ENCODE results near the gene NALCN. TPM values are rescaled to one million over a fixed set of nuclear protein-coding genes. Genes with fewer than 3 reads are reported as not detected.

The NALCN gene
- total RNA-seq, 1 donor from 2014 or later, result 18.5 TPM

DNA sequence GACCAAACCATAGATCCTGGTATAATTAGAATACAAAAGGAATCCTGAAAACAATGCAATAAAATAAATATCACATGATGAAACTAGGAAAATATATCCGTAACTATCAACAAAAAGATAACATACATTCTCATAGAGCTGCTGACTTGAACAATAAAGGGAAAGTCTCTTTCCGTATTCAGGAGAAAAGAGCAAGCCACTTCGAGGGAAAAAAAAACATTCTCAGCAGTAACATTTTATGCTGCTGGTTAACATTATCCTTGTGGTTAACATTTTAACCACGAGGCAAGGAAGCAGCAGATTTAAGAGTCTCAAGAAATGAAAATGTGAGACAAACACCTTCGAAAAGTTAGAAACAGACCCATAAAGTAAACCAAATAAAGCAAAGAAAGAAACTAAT lies 25.8 kb downstream of the NALCN start:
- Histone ChIP-seq H3K36me3 (no peaks in the 10 kb centered on the region), H3K4me1 (no peaks in the 10 kb centered on the region), H3K27ac (peak overlapping the region; percentile 19 to 54), H3K9me3 (no peaks in the 10 kb centered on the region), H3K4me3 (peak overlapping the region in 1 of 2 donors; percentile 27), H3K27me3 (no peaks in the 10 kb centered on the region)
- intact Hi-C loops (cut with DNase I), result no loop called here
- TF ChIP-seq, protein P1, sequence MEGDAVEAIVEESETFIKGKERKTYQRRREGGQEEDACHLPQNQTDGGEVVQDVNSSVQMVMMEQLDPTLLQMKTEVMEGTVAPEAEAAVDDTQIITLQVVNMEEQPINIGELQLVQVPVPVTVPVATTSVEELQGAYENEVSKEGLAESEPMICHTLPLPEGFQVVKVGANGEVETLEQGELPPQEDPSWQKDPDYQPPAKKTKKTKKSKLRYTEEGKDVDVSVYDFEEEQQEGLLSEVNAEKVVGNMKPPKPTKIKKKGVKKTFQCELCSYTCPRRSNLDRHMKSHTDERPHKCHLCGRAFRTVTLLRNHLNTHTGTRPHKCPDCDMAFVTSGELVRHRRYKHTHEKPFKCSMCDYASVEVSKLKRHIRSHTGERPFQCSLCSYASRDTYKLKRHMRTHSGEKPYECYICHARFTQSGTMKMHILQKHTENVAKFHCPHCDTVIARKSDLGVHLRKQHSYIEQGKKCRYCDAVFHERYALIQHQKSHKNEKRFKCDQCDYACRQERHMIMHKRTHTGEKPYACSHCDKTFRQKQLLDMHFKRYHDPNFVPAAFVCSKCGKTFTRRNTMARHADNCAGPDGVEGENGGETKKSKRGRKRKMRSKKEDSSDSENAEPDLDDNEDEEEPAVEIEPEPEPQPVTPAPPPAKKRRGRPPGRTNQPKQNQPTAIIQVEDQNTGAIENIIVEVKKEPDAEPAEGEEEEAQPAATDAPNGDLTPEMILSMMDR (IDR thresholded peaks at IDR 0.05), result no peak
- DNase-seq (ENCODE audit: low spot score in 2 of 2), result no peak

DNA sequence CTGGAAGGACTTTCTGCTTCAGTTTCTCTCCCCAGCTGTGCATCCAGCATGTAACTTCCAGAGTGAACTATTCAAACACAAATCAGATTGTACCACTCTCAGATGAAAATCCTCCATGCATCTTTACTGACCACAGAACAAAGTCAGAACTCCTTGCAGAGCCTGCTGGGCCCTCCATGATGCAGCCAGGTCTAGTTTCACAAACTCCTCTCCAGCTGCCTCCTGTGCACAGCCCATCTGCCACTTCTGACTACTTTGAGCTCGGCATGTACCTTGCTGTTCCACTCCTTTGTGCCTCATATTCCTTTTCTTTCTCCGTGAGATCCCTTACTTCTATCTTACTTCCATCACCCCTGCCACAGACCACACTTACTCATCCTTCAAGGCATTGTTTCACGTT lies 31.4 kb downstream of the NALCN start:
- no peak overlapping the region for H3K27ac ChIP-seq
- no peaks in the 10 kb centered on the region for H3K27me3 ChIP-seq
- intact Hi-C loops (cut with DNase I), result loop anchor here (5.0 kb wide), 1 partner anchor 67 kb away; the partner anchor contains the start of gene ITGBL1
- H3K9me3 ChIP-seq, result no peaks in the 10 kb centered on the region
- no peak for DNase-seq (ENCODE audit: low spot score in 2 of 2)
- no peak overlapping the region for H3K4me3 ChIP-seq
- H3K4me1 ChIP-seq, result peaks cover 0 to 3% of the 10 kb centered on the region in 2 donors
- no peaks in the 10 kb centered on the region for H3K36me3 ChIP-seq
- TF ChIP-seq, protein P1 (IDR thresholded peaks at IDR 0.05), result no peak

DNA sequence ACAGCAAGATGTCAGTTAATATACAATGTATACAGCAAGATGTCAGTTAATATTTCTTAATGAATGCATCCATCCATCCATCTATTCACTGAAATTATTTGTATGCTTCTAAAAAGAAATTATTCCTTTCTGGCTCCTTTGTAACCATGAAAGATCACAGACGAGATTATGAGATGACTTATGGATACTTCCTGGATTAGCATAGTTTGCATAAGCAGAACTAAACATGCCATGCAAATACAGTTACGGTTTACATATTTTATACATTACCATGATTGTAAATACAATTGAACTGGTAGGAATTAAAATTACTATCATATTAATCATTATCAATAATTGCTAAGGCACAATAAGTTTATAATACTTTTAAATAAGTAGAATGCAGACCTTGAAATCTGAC lies 32.7 kb downstream of the NALCN start:
- no peak overlapping the region for H3K27ac ChIP-seq
- no peaks in the 10 kb centered on the region for H3K36me3 ChIP-seq
- no peaks in the 10 kb centered on the region for H3K9me3 ChIP-seq
- no peak for DNase-seq (ENCODE audit: low spot score in 2 of 2)
- intact Hi-C loops (cut with DNase I), result loop anchor here (5.0 kb wide), 1 partner anchor 69 kb away; the partner anchor contains the start of gene ITGBL1
- H3K27me3 ChIP-seq, result no peaks in the 10 kb centered on the region
- TF ChIP-seq, protein P1 (IDR thresholded peaks at IDR 0.05), result no peak
- no peak overlapping the region for H3K4me3 ChIP-seq
- peaks cover 0 to 3% of the 10 kb centered on the region in 2 donors for H3K4me1 ChIP-seq

DNA sequence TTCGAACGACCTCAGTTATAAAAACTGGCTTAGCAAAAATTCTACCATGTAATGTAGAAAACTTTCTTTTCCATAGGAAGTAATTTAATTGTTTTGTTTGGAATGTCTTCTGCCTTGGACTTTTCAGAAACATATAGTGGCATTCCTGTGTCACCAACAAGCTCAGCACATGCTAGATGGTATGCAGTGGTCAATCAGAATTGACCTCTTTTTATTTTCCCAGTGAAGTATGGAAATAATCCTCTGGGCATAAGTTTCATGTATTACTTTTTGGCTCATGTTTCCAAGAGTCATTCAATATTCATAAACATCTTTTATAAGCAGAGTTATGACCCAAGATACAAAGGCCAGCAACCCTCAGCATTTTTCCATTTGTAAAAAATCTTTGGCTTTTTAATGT lies 33.6 kb downstream of the NALCN start:
- intact Hi-C loops (cut with DNase I), result loop anchor here (5.0 kb wide), 1 partner anchor 70 kb away; the partner anchor contains the start of gene ITGBL1
- H3K36me3 ChIP-seq, result no peaks in the 10 kb centered on the region
- peaks cover 0 to 3% of the 10 kb centered on the region in 2 donors for H3K4me1 ChIP-seq
- TF ChIP-seq, protein P1 (IDR thresholded peaks at IDR 0.05), result no peak
- H3K27ac ChIP-seq, result no peak overlapping the region
- no peak overlapping the region for H3K4me3 ChIP-seq
- no peaks in the 10 kb centered on the region for H3K9me3 ChIP-seq
- no peaks in the 10 kb centered on the region for H3K27me3 ChIP-seq
- DNase-seq (ENCODE audit: low spot score in 2 of 2), result no peak

DNA sequence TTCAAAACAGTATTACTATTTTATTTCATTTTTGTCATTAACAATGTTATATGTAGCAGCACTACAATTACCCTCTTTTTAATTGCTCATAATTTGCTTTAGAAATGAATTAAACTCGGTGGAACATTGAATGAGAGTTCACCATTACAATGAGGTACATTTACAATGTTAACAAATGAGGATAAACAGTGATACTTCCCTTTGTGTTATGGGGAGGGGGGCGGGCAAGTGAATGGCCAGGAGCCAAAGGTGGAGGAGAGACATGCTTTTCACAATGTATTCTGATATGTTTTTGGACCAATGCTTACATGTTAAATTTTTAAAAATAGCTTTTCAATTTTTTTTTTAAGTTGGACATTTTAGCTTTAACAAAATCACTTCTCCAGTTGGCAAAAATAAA lies 34.2 kb downstream of the NALCN start:
- intact Hi-C loops (cut with DNase I), result loop anchor here (5.0 kb wide), 1 partner anchor 70 kb away; the partner anchor contains the start of gene ITGBL1
- Histone ChIP-seq H3K27ac (peak overlapping the region in 1 of 2 donors; percentile 28), H3K36me3 (no peaks in the 10 kb centered on the region), H3K4me3 (peak overlapping the region in 1 of 2 donors; percentile 35), H3K27me3 (no peaks in the 10 kb centered on the region), H3K4me1 (peaks cover 0 to 3% of the 10 kb centered on the region in 2 donors), H3K9me3 (no peaks in the 10 kb centered on the region)
- DNase-seq (ENCODE audit: low spot score in 2 of 2), result no peak
- TF ChIP-seq, protein P1 (IDR thresholded peaks at IDR 0.05), result no peak

DNA sequence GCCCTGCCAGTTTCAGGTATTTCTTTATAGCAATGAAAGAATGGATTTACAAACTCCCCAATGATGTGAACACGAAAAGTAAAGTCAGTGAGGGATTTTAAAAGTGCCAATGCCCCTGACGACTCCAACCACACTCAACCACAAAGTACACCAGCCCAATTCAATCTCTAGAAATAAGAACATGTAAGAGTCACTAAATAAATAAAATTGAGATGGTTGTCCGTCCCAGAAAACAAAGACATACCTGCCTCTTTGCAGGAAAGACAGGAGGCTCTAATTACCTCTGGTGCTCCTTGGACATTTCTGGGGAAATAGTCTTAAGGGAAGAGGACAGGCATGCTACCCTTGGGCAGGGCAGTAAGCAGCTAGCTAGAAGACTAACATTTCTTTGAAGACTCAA lies 55.8 kb downstream of the NALCN start:
- Histone ChIP-seq H3K27ac (no peak overlapping the region), H3K4me1 (no peaks in the 10 kb centered on the region), H3K27me3 (no peaks in the 10 kb centered on the region), H3K36me3 (no peaks in the 10 kb centered on the region), H3K9me3 (no peaks in the 10 kb centered on the region), H3K4me3 (no peak overlapping the region)
- intact Hi-C loops (cut with DNase I), result no loop called here
- TF ChIP-seq, protein P1 (IDR thresholded peaks at IDR 0.05), result no peak
- no peak for DNase-seq (ENCODE audit: low spot score in 2 of 2)
